Right ventricle myocardium inferior (tissue), 1 donor: Measurements from ENCODE around the gene RICTOR. TPM values are rescaled to one million over a fixed set of nuclear protein-coding genes. Genes with fewer than 3 reads are reported as not detected.
"Not testable (repeated sequence)": the region's sequence is repeated elsewhere in the genome, so short reads cannot be mapped to it uniquely, and the experiment has no call there.

Experiments used
- ATAC-seq: fragments of 200-7000 bp; cut with Tn5 transposase; one replicate; pipeline ENCODE4 v1.9.1; 2020; ENCODE audit warnings: mild to moderate bottlenecking, moderate library complexity
- DNase-seq: peaks from one replicate; pipeline ENCODE4 v3.0.0; 2021; ENCODE audit errors: missing footprints
- intact Hi-C: fragments of 100-400 bp; cut with DNase I; formaldehyde crosslinking; loops from one replicate; pipeline ENCODE4 v1.11.0; 2022
- total RNA-seq: library from RNA; stranded (reverse); fragmentation: NEBNext Ultra II Directional; extraction: Animal tissue kit (Norgen Biotek cat#: 25700); gene quantifications from one replicate; pipeline ENCODE4 v1.2.1, GENCODE V29; 2021
- donor health status: DM: no; HTN: yes; CAD: no; lungs with severe emphysema.

RICTOR gene
- total RNA-seq, 1 donor from 2014 or later = 26.0 TPM

DNA sequence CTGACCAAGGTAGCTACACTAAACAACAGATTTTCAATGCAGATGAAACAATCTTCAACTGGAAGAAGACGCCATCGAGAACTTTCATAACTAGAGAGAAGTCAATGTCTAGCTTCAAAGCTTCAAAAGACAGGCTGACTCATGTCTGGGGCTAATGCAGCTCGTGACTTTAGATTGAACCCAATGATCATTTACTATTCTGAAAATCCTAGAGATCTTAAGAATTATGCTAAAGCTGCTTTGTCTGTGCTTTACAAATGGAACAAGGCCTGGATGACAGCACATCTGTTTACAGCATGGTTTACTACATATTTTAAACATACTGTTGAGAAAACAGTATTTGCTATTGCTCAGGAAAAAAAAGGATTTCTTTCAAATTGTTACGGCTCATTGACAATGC lies 54.9 kb downstream of the RICTOR start:
- no peak for DNase-seq
- intact Hi-C loops = loop anchor here (5.0 kb wide), 1 partner anchor 53 kb away; the partner anchor contains the start of gene RICTOR
- ATAC-seq = no peak

GRCh38 chr5:39017504-39017903 lies 56.7 kb downstream of the RICTOR start:
- intact Hi-C loops = loop anchor here (5.0 kb wide), 1 partner anchor 55 kb away; the partner anchor contains the start of gene RICTOR
- DNase-seq (no peak), ATAC-seq (no peak)

DNA sequence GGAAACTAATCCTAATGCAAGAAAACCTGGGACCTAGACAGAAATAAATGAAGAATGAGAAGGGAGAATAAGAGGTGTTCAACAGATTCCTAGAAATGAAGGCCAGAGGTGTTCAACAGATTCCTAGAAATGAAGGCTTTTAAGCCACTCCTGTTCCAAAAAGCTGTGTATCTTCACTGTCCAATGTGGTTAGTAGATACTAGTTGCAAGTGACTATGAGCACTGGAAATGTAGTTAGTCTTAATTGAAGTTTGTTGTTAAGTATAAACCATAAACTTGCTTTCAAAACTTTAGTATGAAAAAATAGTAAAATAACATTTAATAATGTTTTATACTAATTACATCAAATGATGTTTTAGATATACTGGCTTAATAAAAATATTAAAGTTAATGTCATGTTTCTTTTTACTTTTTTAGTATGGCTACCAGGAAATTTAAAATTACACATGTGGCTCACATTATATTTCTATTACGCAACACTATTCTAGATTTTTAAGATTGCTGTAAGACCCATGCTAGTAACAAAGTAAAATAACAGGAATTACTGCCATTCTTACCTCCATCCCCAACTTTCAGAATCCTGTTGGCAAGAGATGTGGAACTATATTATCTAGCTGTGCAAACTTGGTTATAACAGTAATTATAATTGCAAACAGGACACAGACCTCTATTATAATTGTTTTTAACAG lies 57.5 kb downstream of the RICTOR start:
- intact Hi-C loops = loop anchor here (5.0 kb wide), 1 partner anchor 56 kb away; the partner anchor contains the start of gene RICTOR
- DNase-seq (no peak), ATAC-seq (no peak)

- intact Hi-C loops = loop anchor here (5.0 kb wide), 1 partner anchor 56 kb away; the partner anchor contains the start of gene RICTOR
- ATAC-seq = peak; percentile 65
- DNase-seq = no peak
These were observed 58.2 kb downstream of the RICTOR start for GRCh38 chr5:39015743-39016586.

DNA sequence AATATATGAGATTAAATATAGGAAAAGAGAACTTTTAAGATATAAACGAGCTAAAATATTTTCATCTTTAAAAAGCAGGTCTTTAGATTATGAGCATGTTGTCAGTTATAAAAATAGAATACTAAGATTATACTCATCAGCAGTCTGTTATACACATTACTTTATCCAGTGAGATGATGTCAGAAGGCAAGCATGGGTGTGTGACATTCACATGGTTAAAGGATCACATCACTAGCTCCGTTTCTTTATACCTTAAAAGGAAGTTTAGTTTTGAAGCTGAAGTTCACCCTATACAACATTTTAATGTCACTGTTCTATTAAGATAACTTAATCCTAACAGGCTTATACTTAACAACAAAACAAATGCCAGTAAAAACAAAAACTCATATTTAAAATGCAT lies 59.6 kb downstream of the RICTOR start:
- intact Hi-C loops = no loop called here
- DNase-seq (no peak), ATAC-seq (peak; percentile 84)

GRCh38 chr5:39013938-39014337 lies 60.3 kb downstream of the RICTOR start:
- ATAC-seq (no peak), DNase-seq (no peak)
- intact Hi-C loops = no loop called here

DNA sequence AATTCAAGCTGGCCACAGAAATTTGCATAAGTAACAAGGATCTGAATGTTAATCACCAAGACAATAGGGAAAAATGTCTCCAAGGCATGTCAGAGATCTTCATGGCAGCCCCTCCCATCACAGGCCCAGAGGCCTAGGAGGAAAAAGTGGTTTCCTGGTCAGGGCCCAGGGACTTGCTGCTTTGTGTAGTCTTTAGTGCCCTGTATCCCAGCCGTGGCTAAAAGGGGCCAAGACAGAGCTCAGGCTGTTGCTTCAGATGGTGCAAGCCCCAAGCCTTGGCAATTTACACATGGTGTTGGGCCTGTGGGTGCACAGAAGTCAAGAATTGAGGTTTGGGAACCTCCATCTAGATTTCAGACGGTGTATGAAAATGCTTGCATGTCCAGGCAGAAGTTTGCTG lies 63.2 kb downstream of the RICTOR start:
- intact Hi-C loops, ATAC-seq: not testable (repeated sequence)

DNA sequence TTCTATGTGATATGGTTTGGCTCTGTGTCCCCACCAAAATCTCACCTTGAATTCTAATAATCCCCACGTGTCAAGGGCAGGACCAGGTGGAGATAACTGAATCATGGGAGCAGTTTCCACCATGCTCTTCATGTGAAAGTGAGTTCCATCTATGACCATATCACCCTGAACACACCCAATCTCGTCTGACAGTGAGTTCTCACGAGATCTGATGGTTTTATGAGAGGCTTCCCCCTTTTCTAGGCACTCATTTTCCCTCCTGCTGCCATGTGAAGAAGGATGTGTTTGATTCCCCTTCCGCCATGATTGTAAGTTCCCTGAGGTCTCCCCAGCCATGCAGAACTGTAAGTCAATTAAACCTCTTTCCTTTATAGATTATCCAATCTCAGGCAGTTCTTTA lies 64.2 kb downstream of the RICTOR start:
- DNase-seq (no peak), ATAC-seq (no peak)
- intact Hi-C loops = no loop called here

More for the DNA sequence above, 63.2 kb downstream of the RICTOR start:
- not testable (repeated sequence) for DNase-seq

GRCh38 chr5:39009280-39009679 lies 64.9 kb downstream of the RICTOR start:
- DNase-seq (no peak), ATAC-seq (no peak)
- intact Hi-C loops = no loop called here

- ATAC-seq = no peak
- DNase-seq = no peak
- intact Hi-C loops = no loop called here
These were observed 67.5 kb downstream of the RICTOR start for GRCh38 chr5:39006650-39007049.

DNA sequence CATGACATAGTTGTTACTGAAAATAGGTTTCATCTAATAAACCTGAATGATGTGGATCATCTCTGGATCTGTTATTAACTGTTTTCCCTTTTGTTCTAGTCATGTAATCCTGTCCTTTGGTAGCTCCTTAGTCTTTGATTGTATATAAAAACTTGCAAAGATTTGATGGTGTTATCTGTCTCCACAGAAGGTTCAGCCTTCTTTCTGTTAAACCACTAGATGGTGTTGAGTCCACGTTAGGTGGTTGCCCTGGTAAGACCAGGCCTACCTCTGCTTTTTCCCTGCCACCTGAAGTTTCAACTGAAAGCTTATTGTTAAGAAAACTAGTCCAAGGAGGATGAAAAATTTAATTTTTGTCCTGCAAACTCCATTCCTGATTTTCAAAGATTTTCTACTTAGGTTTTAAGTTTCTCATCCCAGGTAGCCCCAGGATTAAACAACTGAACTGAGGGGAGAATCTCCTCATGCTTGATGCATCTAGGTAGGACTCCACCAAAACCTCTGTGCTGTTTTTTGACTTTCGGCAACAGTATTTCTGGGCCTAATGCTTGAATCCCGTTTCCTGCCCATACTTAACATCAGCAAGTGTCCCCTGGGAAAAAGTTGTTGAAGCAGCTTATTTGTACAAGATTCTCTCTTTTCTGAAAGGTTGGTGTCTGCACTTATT lies 68.5 kb downstream of the RICTOR start:
- DNase-seq (no peak), ATAC-seq (peak; percentile 60)
- intact Hi-C loops = loop anchor here (2.0 kb wide), 1 partner anchor 69 kb away; the partner anchor contains the start of gene RICTOR

GRCh38 chr5:39001683-39002082 lies 72.5 kb downstream of the RICTOR start:
- DNase-seq = no peak
- intact Hi-C loops = no loop called here
- no peak for ATAC-seq

- intact Hi-C loops = no loop called here
- no peak for ATAC-seq
- no peak for DNase-seq
These were observed 75.2 kb downstream of the RICTOR start for GRCh38 chr5:38999037-38999436.

- DNase-seq = no peak
- intact Hi-C loops = no loop called here
- ATAC-seq = no peak
These were observed 76.6 kb downstream of the RICTOR start for GRCh38 chr5:38997591-38997990.

DNA sequence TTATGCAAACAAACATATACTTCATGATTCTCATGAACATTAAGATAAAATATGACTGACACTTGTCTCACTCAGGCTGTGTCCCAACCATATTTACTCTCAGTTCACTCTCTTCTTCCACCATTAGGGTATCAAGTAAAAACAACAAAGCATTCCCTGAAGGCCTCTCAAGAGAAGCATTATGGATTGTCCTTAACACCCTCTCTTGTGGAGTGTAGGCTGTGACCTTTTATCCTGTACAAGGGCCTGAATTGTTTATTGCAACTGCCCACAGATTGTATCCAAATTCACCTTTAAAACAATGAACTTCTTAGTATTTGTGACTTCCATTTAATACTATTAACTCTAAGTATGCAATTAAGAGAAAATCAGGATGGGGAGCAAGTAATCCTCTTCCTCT lies 78.1 kb downstream of the RICTOR start:
- no peak for DNase-seq
- ATAC-seq = no peak
- intact Hi-C loops = no loop called here

- ATAC-seq (peak; percentile 72), DNase-seq (no peak)
- intact Hi-C loops = no loop called here
These were observed 79.8 kb downstream of the RICTOR start for GRCh38 chr5:38994324-38994927.

DNA sequence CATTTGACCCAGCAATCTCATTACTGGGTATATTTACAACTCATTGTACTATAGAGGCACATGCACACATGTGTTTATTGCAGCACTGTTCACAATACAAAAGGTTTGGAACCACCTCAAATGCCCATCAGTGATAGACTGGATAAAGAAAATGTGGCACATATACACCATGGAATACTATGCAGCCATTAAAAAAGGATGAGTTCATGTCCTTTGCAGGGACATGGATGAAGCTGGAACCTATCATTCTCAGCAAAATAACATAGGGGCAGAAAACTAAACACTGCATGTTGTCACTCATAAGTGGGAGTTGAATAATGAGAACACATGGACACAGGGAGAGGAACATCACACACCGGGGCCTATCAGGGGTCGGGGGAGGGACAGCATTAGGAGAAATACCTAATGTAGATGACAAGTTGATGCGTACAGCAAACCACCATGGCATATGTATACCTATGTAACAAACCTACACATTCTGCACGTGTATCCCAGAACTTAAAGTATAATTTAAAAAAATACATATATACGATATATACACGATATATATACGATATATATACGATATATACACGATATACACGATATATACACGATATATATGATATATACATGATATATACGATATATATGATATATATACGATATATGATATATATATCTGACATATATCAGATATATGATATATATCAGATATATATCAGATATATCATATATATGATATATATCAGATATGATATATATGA lies 84.1 kb downstream of the RICTOR start:
- DNase-seq, intact Hi-C loops, ATAC-seq: not testable (repeated sequence)

DNA sequence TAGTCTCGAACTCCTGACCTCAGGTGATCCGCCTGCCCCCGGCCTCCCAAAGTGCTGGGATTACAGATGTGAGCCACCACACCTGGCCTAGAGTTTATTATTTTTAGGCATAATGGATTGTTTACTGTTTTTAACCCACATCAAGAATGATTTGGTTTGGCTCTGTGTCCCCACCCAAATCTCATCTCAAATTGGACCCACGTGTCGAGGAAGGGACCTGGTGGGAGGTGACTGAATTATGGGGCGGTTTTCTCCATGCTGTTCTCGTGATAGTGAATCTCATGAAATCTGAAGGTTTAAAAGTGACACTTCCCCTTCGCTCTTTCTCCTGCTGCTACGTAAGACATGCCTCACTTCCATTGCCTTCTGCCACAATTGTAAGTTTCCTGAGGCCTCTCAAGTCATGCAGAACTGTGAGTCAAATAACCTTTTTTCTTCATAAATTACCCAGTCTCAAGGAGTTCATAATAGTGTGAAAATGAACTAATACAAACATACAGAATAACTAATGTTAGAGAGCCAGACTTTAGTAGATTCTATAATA lies 88.2 kb downstream of the RICTOR start:
- intact Hi-C loops = no loop called here
- DNase-seq (no peak), ATAC-seq (no peak)
